ENCODE results near the gene NDUFV3. TPM values are rescaled to one million over a fixed set of nuclear protein-coding genes. Genes with fewer than 3 reads are reported as not detected.
"Not testable (repeated sequence)": the region's sequence is repeated elsewhere in the genome, so short reads cannot be mapped to it uniquely, and the experiment has no call there.

NDUFV3 gene
- total and polyA plus RNA-seq, 2 donors (not counting 1 experiment from before 2014, with no cell fraction given), result 37.7 to 38.2 TPM

GRCh38 chr21:42951193-42951592 lies 58.1 kb downstream of the NDUFV3 start:
- H3K4me1 ChIP-seq (ENCODE audit: control insufficient read depth, extremely low read depth, insufficient read depth, low read length); H3K27ac ChIP-seq (ENCODE audit: insufficient read depth, low read length); DNase-seq (ENCODE audit: low read depth in 2 of 2); H3K27me3 ChIP-seq (ENCODE audit: control insufficient read depth, insufficient read depth, low read length); H2AFZ ChIP-seq (ENCODE audit: low read length); H3K4me2 ChIP-seq (ENCODE audit: extremely low read depth, insufficient read depth, low read length); H3K36me3 ChIP-seq (ENCODE audit: control insufficient read depth, insufficient read depth, low read length); H3K9me3 ChIP-seq (ENCODE audit: control insufficient read depth, insufficient read depth, low read depth, low read length); H3K9ac ChIP-seq (ENCODE audit: insufficient read depth, low read length); H3K4me3 ChIP-seq (replicated peaks in 1 of 4; ENCODE audit: control extremely low read depth in 1 of 4, insufficient read depth in 1 of 4, low read depth in 3 of 4, low read length in 4 of 4); H4K20me1 ChIP-seq (ENCODE audit: control insufficient read depth, extremely low read depth, insufficient read depth, low read length); H3K79me2 ChIP-seq (ENCODE audit: control insufficient read depth, insufficient read depth, low read length): not testable (repeated sequence)

GRCh38 chr21:42956824-42957630 lies 63.9 kb downstream of the NDUFV3 start:
- no peak for DNase-seq (ENCODE audit: low read depth in 2 of 2)
- TF ChIP-seq, protein P1, sequence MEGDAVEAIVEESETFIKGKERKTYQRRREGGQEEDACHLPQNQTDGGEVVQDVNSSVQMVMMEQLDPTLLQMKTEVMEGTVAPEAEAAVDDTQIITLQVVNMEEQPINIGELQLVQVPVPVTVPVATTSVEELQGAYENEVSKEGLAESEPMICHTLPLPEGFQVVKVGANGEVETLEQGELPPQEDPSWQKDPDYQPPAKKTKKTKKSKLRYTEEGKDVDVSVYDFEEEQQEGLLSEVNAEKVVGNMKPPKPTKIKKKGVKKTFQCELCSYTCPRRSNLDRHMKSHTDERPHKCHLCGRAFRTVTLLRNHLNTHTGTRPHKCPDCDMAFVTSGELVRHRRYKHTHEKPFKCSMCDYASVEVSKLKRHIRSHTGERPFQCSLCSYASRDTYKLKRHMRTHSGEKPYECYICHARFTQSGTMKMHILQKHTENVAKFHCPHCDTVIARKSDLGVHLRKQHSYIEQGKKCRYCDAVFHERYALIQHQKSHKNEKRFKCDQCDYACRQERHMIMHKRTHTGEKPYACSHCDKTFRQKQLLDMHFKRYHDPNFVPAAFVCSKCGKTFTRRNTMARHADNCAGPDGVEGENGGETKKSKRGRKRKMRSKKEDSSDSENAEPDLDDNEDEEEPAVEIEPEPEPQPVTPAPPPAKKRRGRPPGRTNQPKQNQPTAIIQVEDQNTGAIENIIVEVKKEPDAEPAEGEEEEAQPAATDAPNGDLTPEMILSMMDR (conservative IDR thresholded peaks at IDR 0.05 in 1 of 2, IDR thresholded peaks at IDR 0.05 in 1 of 2; ENCODE audit: low read depth in 1 of 2, low read length in 2 of 2), result no peak
- TF ChIP-seq EZH2 (IDR thresholded peaks at IDR 0.05; ENCODE audit: low read length, missing control alignments), result no peak
- Histone ChIP-seq H3K36me3 (ENCODE audit: control insufficient read depth, insufficient read depth, low read length) (no peaks in the 10 kb centered on the region), H3K9me3 (ENCODE audit: control insufficient read depth, insufficient read depth, low read depth, low read length) (no peaks in the 10 kb centered on the region), H3K79me2 (ENCODE audit: control insufficient read depth, insufficient read depth, low read length) (no peaks in the 10 kb centered on the region), H3K4me2 (ENCODE audit: extremely low read depth, insufficient read depth, low read length) (no peak overlapping the region), H3K4me1 (ENCODE audit: control insufficient read depth, extremely low read depth, insufficient read depth, low read length) (no peaks in the 10 kb centered on the region), H3K9ac (ENCODE audit: insufficient read depth, low read length) (no peak overlapping the region), H3K27me3 (ENCODE audit: control insufficient read depth, insufficient read depth, low read length) (no peaks in the 10 kb centered on the region), H4K20me1 (ENCODE audit: control insufficient read depth, extremely low read depth, insufficient read depth, low read length) (no peaks in the 10 kb centered on the region), H3K27ac (ENCODE audit: insufficient read depth, low read length) (no peak overlapping the region), H3K4me3 (replicated peaks in 1 of 4; ENCODE audit: control extremely low read depth in 1 of 4, insufficient read depth in 1 of 4, low read depth in 3 of 4, low read length in 4 of 4) (no peak overlapping the region), H2AFZ (ENCODE audit: low read length) (no peak overlapping the region)

- H3K36me3 ChIP-seq (ENCODE audit: control insufficient read depth, insufficient read depth, low read length); H3K27me3 ChIP-seq (ENCODE audit: control insufficient read depth, insufficient read depth, low read length); H3K9ac ChIP-seq (ENCODE audit: insufficient read depth, low read length); H3K79me2 ChIP-seq (ENCODE audit: control insufficient read depth, insufficient read depth, low read length); DNase-seq (ENCODE audit: low read depth in 2 of 2); H3K4me1 ChIP-seq (ENCODE audit: control insufficient read depth, extremely low read depth, insufficient read depth, low read length); H2AFZ ChIP-seq (ENCODE audit: low read length); H3K9me3 ChIP-seq (ENCODE audit: control insufficient read depth, insufficient read depth, low read depth, low read length); H3K4me2 ChIP-seq (ENCODE audit: extremely low read depth, insufficient read depth, low read length); H3K4me3 ChIP-seq (replicated peaks in 1 of 4; ENCODE audit: control extremely low read depth in 1 of 4, insufficient read depth in 1 of 4, low read depth in 3 of 4, low read length in 4 of 4); H4K20me1 ChIP-seq (ENCODE audit: control insufficient read depth, extremely low read depth, insufficient read depth, low read length); H3K27ac ChIP-seq (ENCODE audit: insufficient read depth, low read length): not testable (repeated sequence)
Observed at GRCh38 chr21:42958122-42958521, 65.0 kb downstream of the NDUFV3 start.

- Histone ChIP-seq H4K20me1 (ENCODE audit: control insufficient read depth, extremely low read depth, insufficient read depth, low read length) (no peaks in the 10 kb centered on the region), H3K79me2 (ENCODE audit: control insufficient read depth, insufficient read depth, low read length) (no peaks in the 10 kb centered on the region), H3K36me3 (ENCODE audit: control insufficient read depth, insufficient read depth, low read length) (no peaks in the 10 kb centered on the region), H3K9ac (ENCODE audit: insufficient read depth, low read length) (no peak overlapping the region), H3K4me3 (replicated peaks in 1 of 4; ENCODE audit: control extremely low read depth in 1 of 4, insufficient read depth in 1 of 4, low read depth in 3 of 4, low read length in 4 of 4) (no peak overlapping the region), H3K27me3 (ENCODE audit: control insufficient read depth, insufficient read depth, low read length) (no peaks in the 10 kb centered on the region), H3K4me1 (ENCODE audit: control insufficient read depth, extremely low read depth, insufficient read depth, low read length) (no peaks in the 10 kb centered on the region), H3K27ac (ENCODE audit: insufficient read depth, low read length) (no peak overlapping the region), H2AFZ (ENCODE audit: low read length) (no peak overlapping the region), H3K4me2 (ENCODE audit: extremely low read depth, insufficient read depth, low read length) (no peak overlapping the region), H3K9me3 (ENCODE audit: control insufficient read depth, insufficient read depth, low read depth, low read length) (no peaks in the 10 kb centered on the region)
- DNase-seq (ENCODE audit: low read depth in 2 of 2), result no peak
- TF ChIP-seq, protein P1 (conservative IDR thresholded peaks at IDR 0.05 in 1 of 2, IDR thresholded peaks at IDR 0.05 in 1 of 2; ENCODE audit: low read depth in 1 of 2, low read length in 2 of 2), result no peak
- TF ChIP-seq EZH2 (IDR thresholded peaks at IDR 0.05; ENCODE audit: low read length, missing control alignments), result no peak
Observed at GRCh38 chr21:42959728-42960127, 66.6 kb downstream of the NDUFV3 start.

Measured in fibroblast of lung (primary cell).